HG02884 (cell line): ENCODE data around the gene SPP1.
A peak's percentile ranks its signal among the peaks of the same experiment; 100 is the strongest.
"Not testable (repeated sequence)": the region's sequence is repeated elsewhere in the genome, so short reads cannot be mapped to it uniquely, and the experiment has no call there.

Experiments used
- ATAC-seq: cut with Tn5 transposase; IDR thresholded peaks from one replicate; pipeline ENCODE4 v1.9.1; 2021; ENCODE audit warnings: mild to moderate bottlenecking, moderate library complexity; ENCODE audit not compliant: unreplicated experiment

Gene SPP1

DNA sequence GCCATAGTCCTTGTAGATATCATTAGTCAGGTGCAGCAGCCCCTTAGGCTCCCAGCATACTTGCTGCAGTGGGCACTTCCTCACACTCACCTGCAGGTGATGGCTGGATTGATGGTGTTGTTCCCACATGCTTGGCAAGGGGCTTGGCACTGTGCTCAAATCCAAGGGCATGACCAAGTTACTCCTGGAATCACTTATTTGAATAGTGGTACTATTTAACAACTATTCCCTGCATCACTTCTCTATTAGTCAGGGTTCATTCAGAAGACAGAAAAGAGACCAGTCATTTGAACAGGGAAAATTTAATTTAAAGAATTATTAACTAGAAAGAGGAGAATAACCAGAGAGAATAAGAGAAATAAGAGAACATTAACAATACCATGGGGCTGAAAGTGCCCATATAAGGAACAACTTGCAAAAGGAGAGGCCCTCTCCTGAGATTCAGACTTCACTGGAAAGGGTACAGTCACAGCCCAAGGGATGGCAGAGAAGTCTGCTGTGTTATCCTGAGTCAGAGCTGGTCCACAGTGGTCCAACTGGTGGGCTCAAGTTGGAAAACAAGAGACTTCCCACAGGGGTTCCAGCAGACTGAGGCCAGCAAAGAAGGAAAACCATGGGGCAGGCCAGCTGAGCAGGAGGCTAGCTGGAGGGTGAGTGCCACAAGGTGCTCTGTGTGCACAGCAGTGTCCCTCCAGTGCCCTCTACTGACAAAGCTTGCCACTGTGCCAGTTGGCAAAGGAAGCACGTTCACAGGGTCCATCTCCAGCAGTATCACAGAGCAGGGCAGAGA is 9.8 kb downstream of the SPP1 start:
- no peak for ATAC-seq

- ATAC-seq: no peak
These were observed 10.3 kb downstream of the SPP1 start for GRCh38 chr4:87985887-87986200.

GRCh38 chr4:87986508-87986907 is 11.0 kb downstream of the SPP1 start:
- ATAC-seq: no peak

DNA sequence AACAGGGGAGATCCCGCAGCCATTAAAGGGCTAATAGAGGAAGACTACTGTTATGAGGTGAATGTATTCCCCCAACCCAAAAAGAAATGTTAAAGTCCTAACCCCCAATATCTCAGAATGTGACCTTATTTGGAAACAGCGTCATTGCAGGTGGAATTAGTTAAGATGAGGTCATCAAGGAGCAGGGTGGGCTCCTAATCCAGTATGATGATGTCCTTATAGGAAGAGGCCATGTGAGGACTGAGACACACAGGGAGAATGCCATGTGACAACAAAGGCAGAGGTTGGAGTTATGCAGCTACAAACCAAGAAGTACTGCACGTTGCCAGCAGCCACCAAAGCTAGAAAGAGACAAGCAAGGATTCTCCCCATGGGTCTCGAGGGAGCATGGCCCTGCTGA is 14.3 kb downstream of the SPP1 start:
- ATAC-seq: no peak

DNA sequence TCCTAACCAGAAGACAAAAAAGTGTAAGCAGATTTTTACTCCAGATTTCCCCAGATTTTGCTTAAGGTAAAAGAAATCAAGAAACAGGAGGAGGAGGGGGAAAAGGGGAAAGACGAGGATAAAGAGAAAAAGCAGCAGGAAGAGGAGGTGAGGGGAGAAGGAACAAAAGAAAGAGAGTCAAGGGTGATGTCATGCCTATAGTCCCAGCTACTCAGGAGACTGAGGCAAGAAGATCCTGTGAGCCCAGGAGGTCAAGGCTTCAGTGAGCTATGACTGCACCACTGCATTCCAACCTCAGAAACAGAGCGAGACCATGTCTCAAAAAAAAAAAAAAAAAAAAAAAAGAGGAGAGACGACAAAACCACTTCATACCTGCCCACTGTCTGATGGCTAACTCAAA is 19.9 kb downstream of the SPP1 start:
- no peak for ATAC-seq

DNA sequence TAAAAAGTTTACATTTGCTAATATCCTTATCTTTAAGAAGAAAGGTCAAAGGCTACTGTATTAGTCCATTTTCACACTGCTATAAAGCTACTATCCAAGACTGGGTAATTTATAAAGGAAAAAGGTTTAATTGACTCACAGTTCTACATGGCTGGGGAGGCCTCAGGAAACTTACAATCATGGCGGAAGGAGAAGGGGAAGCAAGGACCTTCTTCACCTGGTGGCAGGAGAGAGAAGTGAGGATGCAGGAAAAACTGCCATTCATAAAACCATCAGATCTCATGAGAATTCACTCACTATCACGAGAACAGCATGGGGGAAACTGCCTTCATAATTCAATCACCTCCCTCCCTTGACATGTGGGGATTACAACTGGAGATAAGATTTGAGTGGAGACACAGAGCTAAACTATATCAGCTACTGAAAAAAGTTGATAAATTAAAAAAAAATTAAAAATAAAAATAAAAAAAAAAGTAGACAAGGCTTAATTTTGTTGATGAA is 23.7 kb downstream of the SPP1 start:
- ATAC-seq: not testable (repeated sequence)

DNA sequence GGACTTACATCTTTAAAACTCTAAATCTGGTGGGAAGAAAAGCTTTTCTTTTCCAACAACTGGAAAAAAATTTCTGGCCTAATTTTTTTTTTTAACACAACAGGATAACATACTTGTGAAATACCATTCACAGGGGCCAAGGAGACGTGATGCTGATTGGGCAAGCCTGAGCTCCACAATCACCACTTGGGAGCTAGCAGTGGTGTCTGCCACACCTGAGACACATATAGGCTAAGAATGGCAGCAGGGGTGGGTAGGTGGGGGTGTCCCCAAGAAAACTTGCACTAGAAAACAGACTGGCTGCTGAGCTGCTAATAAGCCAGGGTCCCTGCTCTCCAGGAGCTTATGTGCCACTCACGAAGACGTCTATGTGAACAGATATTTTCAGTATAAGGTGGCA is 26.4 kb downstream of the SPP1 start:
- no peak for ATAC-seq

DNA sequence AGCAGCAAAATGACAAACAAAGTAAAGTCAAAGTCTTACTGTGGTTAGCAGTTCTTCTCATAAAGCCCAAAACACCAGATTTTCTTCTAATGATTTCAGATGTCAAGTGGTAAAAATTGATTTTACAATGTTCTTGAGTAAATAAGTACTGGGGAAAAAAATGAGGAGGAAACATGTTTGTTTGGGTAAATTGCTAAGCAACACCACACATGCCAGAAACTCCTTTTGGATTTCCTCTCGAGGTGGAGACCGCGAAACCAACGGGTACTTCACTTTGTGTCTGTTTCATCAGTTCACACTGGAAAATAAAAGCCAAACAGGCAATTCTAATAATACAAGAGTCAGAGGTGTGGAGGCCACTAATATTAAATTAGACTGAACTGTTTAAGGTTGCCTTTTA is 27.3 kb downstream of the SPP1 start:
- no peak for ATAC-seq

DNA sequence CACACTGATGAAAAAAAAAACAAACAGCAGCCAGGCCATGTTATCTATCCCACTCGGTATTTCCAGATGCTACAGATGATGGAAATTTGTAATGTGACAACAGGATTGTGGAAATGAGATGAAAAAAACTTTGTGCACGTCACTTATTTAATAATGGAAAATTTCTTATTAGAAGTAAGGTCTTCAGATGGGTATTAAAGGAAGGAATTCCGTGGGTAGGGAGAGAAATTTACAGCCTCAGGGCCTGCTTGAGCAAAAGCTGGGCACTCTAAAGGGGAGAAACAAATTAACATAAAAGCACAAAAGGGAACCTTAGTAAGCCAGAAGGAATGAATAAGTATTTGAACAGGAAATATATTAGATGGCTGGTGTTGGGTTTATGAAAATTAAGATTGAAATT is 27.7 kb downstream of the SPP1 start:
- no peak for ATAC-seq

DNA sequence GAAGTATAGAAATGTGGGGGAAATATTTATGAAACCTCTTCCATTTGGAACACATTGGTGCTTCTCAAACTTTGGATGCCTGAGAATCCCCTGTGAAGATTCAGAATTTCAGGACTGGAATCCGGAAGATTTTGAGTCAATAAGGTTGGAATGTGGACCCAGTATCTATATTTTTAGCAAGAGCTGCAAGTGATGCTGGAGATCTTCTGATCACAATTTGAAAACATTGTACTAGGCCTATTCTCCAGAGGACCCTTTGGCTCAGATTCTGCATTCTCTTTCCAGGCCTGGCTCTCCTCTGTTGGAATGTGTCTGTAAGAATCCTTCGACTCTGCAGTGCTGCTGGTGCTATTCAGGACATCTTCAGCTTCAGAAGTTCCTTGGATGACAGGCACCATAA is 29.6 kb downstream of the SPP1 start:
- ATAC-seq: no peak

DNA sequence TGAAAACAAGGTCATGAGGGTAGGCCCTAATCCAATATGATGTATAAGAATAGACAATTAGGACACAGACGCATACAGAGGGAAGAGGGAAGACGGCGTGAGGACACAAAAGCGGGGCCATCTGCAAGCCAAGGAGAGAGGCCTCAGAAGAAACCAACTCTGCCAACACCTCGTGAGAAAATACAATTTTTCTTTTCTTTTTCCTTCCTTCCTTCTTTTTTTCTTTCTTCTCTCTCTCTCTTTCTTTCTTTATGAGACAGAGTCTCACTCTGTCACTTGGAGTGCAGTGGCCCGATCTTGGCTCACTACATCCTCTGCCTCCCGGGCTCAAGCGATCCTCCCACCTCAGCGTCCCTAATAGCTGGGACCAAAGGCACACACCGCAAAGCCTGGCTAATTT is 30.4 kb downstream of the SPP1 start:
- no peak for ATAC-seq

GRCh38 chr4:88006956-88007303 is 31.4 kb downstream of the SPP1 start:
- no peak for ATAC-seq

- peak; percentile 83 for ATAC-seq
These were observed 32.0 kb downstream of the SPP1 start, which contains the start of gene PKD2 for GRCh38 chr4:88007304-88008121. Gene PKD2, plus strand, starts transcription at chr4:88007635. Its CDS starts 99 bp downstream, at chr4:88007734.

GRCh38 chr4:88008122-88008742 is 32.7 kb downstream of the SPP1 start:
- peak; percentile 26 for ATAC-seq

GRCh38 chr4:88008743-88009171 is 33.2 kb downstream of the SPP1 start:
- no peak for ATAC-seq

DNA sequence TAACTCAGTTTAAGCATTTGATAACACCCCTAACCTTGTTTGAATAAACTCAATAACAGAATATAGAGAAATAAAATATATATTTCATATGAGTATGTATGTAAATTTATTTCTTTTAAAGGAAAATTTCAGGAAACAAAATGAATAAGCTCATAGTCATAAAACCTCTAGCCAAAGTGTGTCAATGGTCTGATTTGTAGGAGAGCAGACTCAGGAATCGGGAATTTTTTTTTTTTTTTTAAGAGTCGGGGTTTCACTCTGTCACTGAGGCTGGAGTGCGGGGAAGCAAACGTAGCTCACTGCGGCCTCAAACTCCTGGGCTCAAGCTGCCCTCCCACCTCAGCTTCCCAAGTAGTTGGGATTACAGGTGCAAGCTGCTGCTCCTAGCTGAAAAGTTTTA is 34.4 kb downstream of the SPP1 start:
- ATAC-seq: no peak

DNA sequence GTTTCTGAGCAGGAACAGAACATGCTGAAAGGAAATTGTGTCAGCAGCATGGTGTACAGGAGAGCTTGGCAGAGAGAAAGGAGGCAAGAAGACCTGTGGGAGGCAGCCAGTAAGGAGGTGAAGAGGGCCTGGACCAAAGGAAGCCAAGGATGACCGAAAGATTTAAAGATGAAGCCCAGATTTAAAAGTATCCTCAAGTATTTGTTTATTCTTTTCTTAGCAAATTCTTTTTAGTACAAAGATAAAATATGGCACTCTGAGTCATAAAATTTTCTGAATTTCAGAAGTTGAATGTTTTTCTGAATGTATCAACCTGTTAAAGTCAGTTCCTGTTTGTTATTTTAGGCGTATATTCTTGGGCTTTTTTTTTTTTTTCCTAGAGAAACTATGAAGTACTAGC is 35.5 kb downstream of the SPP1 start:
- no peak for ATAC-seq

DNA sequence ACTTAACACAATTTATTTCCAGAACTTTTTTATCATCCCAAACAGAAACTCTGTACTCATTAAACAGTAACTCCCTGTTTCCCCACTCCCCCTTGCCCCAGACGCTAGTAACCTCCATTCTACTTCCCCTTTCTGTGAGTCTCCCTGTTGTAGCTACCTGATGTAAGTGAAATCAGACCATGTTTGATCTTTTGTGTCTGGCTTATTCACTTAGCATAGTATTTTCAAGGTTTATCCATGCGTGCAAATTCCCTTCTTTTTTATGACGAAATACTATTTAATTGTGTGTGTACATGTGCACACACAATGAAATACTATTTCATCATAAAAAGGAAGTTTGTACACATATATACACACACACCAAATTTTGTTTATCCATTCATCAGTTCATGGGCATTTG is 37.1 kb downstream of the SPP1 start:
- ATAC-seq: peak; percentile 52

DNA sequence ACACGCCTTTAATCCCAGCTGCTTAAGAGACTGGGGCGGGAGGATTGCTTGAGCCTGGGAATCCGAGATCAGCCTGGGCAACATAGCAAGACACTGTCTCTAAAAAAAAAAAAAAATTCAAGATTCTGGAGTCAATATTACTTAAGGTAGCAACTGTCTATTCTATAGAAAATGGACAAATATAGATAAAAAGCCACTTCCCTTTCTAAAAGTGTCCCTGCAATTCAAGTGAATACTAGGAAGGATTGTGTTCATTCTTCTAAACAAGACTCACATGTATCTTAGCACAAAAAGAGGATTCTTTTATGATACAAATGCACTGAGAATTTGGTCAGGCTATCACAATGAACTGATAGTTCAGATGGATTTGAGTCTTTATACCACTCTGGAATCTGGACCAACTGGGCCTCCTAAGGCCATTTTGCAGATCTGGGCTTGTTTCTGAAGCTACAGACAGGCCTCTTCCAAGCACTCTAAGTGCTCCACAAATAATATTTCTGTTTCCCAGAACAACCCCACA is 38.9 kb downstream of the SPP1 start:
- no peak for ATAC-seq

DNA sequence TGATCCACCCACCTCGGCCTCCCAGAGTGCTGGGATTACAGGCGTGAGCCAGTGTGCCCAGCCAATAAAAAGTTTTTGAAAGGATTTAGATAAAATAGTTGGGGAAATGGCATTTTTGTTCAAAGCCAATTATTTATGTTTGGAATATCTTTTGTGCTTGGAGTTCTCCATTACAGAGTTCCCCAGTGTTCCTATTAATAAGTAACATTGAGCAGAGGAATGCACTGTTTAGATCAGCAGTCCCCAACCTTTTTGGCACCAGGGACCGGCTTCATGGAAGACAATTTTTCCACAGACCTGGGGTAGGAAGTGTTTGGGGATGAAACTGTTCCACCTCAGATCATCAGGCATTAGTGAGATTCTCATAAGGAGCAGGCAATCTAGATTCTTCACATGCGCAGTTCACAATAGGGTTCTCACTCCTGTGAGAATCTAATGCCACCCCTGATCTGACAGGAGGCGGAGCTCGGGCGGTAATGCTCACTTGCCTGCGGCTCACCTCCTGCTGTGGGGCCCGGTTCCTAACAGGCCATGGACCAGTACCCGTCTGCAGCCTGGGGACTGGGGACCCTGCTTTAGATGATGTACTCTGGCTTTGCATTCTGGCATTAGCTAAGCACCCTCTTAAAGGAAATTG is 40.3 kb downstream of the SPP1 start:
- no peak for ATAC-seq
